Muscle of back (tissue), 11 donors: ENCODE results near the gene TEFM. TPM values are rescaled to one million over a fixed set of nuclear protein-coding genes. Genes with fewer than 3 reads are reported as not detected.
"Not testable (repeated sequence)": the region's sequence is repeated elsewhere in the genome, so short reads cannot be mapped to it uniquely, and the experiment has no call there.

Experiments used
- DNase-seq, 3 donors: peaks; one replicate each; pipeline versions ENCODE4 v3.0.0 to v3.0.0-alpha.2; 2013
- polyA plus RNA-seq, 10 donors: library from polyadenylated mRNA; unstranded; fragments of 120-200 nt; gene quantifications; one replicate each; pipeline ENCODE4 v1.2.1, GENCODE V29; 2013; ENCODE audit not compliant: insufficient read length in 10 of 10

TEFM gene
- polyA plus RNA-seq, 10 donors = 10.6 to 15.0 (median 13.1) TPM

DNA sequence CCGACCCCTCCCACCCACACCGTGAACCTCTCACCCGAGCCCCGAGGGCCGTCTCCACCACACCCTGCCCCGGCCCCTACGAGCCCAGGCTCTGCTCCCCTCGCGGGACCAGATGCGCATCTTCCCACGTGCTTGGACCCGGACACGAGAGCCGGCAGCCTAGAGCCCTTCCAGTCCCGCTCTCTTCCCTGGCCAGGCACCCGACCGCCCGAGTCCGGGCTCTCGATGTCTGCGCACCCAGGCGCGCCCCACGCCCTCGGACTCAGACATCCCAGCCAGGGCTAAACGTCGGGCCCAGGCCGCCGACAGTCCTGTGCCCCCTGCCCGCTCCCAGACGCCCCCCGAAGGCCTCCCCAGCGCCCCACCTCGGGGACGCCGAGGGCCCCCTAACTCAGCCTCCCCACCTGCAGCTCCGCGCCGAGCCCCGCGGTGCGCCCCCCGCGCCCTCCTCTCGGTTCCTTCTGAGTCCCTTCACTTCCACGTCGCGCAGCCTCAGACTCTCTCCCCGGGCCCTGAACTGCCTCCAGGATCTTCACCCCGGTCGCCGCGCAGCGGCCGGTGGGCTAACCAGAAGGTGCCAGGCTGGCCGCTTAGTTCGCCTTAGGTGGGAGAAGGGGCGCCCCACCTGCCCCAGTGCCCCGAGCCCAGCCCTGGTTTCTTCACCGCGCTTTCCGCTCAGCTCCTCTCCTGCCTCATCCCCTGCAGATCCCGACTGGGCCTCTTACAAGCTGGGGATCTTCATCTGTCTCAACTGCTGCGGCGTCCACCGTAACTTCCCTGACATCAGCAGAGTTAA lies 16.4 kb upstream of the TEFM start:
- peak in 1 of 3 donors; percentile 30 for DNase-seq

DNA sequence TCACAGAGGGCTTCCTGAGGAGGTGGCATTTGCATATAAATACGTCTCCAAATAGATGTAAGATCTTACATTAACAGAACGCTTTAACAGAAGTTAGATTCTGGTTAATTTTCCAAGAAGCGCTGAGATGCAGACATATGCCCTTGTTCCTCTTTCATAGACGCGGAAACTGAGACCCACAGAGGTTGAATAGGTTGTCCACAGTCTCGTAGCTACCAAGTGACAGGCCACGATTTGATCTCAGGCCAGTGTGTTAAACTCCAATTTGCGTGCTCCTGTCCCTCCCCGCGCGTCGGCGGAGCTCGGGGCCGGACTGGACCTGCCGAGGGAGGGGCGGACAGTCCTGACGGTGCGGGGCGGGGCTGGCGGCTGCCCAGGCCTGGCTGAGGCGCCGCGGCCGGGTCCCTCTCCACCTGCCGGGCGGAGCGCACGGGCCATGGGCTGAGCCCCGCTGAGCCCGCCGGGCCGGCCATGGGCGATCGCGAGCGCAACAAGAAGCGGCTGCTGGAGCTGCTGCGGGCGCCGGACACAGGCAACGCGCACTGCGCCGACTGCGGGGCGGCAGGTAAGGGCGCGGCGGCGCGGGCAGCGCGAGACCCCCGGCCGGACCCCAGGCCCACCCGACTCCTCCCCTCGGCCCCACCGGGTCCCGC lies 15.6 kb upstream of the TEFM start, which contains the start of gene ADAP2:
Gene ADAP2 (plus strand): TSS at position 402 of the 653 bp plus-strand sequence. CDS start 70 bp downstream, at position 472.
- peak in 2 of 3 donors; percentile 22 to 56 for DNase-seq

DNA sequence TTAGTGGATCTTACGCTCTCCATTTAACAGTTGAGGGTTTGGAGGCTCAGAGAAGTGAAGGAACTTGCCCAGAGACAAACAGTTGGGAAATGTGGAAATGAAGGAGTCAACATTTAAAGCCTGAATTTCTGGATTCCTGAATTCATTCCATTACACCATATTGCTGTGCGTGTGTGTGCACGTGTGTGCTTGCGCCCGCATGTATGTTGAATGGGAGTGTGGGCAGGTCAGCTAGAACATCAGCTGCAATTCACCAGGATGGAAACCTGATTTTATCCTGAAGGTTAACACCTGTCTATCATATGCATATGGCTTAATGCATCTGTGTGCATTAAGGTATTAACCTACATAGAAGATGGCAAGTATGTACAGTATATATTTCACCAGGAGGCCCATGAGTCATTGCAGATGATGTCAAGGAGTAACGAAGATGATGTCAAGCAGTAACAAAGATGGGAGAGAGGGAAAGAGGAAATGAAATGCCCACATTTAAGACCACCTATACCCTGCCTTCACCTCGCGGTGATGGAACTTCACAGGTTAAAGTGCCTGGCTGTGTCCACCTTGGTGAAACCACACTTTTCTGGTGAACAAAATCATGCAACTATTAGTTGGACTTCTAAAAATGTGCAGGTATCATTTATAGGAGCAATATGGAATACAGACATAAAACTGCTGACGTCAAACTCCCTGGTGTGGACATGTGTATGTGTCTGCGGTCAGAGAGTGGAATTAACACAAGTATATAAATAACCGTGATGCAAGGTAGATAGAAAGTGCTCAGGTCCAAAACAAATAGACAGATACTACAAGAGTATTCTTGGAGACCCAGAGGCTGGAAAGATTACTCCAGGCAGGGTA lies 14.9 kb upstream of the TEFM start:
- no peak for DNase-seq

DNA sequence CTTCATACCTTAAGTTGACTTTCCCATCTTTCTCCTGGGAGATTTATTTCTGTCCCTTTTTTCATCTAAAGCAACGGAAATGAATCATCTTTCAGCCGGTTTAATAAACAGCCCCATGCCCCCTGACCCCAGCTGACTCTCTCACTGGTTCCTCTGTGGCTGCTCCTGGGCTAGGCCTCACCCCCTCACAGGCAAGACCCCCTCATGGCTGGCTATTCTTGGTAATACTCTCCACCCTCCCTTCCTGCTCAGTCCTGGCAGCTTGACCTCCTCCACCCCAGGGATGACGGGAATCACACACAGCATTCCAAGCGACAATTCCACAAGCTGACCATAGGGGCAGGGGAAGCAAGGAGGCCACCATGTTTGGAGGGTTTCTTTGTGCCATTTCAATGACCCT lies 14.2 kb upstream of the TEFM start:
- peak in 1 of 3 donors; percentile 26 for DNase-seq

DNA sequence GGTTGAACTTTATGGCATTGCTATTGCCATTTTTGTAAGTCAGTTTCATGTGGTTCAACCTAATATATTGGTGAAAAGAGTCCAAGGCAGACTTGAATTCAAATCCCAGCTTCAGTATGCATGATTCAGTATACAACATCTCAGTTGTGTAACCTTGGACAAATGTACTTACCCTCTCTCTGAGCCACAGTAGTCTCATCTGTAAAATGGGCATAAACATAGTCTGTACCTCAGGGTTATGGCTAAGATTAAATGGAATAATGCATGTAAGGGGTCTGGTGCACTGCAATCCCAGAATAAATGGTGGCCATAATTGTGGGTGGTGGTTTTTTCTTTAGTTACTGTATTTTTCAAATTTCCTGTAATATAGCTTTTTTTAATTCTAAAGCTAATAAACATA lies 11.0 kb upstream of the TEFM start:
- no peak for DNase-seq

DNA sequence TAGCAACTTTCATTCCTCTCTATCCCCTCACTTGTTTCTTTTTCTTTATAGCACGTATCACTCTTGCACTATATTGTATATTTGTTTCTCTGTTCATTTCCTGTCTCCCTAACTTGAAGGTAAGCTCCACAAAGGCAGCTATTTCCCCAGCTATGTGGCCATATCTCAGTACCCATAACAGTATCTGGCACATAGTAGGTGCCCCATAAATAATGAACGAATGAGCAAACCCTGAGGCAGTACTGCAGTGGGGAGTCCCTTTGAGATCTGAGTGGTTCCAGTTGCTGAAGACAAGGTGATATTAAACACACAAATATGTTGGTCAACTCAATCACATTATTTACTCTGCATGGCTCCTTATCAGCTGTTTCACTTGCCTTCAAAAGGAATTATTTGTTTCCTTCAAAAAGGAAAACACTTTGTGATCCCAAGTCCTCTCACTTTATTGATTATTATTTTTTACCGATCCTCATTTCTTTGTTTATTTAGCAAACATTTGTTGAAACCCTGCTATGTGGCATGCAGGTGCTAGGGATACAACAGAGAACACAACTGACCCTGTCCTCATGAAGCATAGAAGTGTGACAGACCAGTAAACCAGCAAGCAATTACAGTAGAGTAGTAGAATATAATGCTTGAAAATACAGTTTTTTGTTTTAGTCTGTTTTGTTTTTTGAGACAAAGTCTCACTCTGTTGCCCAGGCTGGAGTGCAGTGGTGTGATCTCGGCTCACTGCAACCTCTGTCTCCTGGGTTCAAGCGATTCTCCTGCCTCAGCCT lies 10.0 kb upstream of the TEFM start:
- DNase-seq = no peak

DNA sequence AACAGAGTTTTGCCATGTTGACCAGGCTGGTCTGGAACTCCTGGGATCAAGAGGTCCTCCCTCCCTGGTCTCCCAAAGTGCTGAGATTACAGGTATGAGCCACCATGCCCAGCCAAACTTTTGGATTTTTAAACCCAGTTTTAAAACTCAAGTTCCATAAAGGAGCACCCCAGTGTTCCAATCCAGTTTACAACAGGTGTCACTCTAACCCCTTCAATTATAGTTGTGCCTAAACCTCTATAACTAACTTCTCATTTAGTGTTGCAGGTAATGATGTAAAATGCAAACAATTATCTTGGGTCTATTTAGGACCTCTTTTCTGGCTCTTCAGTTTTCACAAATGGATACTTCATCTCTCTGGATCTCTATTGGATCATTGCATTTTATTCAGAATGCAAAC lies 7.9 kb upstream of the TEFM start:
- no peak for DNase-seq

DNA sequence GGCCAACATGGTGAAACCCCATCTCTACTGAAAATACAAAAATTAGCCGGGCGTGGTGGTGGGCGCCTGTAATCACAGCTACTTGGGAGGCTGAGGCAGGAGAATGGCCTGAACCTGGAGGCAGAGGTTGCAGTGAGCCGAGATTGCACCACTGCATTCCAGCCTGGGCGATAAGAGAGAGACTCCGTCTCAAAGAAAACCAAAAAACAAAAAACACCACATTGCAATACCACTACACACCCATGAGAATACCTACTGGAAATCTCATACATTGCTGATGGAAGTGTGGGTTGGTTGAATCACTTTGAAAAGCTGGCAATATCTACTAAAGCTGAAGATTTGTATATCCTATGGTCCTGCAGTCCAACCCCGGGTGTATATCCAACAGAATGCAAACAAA lies 4.1 kb upstream of the TEFM start:
- not testable (repeated sequence) for DNase-seq

DNA sequence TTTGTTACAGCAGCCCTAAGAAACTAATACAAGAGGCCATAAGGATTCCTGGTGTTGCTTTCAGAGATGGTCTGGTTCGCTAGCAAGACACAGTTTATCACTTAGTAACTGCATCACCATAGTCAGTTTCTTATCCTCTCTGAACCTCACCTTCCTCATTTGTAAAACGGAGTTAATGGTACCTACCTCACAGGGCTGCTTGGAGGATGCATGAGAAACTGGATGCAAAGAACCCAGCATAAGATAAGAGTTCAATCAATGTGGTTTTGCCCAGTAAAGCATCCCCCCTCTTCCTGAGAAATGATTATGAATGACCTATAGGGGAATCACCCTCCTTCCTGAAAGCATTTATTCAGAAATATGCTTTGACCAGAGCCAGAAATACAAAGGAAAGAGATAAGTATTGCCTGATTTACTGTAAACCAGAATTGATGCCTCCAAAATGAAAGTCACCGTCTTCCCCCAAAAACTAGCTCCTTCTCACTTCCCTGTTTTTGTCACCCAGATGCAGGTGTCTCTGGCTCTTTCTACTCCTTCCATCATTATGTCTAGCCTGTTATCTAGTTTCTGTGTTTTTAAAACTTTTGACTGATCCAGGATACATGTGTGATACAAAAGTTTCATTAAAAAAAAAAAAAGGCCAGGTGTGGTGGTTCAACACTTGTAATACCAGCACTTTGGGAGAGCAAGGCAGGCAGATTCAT lies 2.8 kb upstream of the TEFM start:
- DNase-seq = no peak

DNA sequence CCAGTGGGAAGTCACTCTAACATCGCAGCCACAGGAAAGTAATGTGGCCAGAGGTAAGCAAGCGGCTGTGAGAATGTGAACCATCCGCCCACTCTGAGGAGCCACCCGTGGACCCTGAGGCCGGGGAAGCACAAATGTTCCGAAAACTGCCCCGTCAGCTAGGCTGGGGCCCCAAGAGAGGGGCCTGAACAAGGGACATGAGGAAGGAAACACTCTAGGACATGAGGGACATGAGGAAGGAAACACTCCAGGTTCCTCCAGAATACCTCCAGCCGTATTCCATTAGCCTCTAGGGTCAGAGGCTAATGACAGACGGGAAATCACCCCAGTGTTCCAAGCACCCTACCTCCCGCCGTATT lies 317 bp downstream of the TEFM start:
- DNase-seq = peak in 2 of 3 donors; percentile 3 to 56

DNA sequence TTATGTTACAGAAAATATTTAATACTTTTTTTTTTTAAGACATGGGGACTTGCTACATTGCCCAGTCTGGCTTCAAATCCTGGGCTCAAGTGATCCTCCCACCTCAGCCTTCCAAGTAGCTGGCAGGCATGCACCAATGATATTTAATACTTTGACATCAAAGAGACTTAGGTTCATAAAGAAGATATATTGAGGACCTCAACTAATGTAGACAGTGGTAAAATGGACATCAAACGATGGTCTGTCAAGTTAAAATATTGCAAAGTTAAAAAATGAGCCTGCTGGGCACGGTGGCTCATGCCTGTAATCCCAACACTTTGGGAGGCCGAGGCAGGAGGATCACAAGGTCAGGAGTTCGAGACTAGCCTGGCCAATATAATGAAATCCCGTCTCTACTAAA lies 8.7 kb downstream of the TEFM start:
- no peak for DNase-seq

DNA sequence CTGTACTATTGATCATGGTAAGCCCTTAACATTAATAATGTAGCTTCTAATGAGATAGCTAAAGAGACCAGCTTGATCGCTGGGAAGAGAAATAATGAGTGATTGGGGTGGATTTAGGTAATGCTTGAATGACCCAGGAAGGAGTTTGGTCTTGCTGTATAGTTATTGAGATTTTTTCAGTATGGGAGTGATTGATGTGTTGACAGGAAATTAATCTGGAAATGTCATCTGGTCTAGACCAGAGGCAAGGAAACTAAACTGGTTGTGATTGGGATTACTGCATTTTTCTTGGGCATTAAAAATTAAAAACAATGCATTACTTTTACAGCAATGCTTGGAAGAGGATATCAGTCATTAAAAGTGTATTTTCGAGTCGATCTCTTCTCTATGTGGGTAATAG lies 11.8 kb downstream of the TEFM start:
- no peak for DNase-seq

DNA sequence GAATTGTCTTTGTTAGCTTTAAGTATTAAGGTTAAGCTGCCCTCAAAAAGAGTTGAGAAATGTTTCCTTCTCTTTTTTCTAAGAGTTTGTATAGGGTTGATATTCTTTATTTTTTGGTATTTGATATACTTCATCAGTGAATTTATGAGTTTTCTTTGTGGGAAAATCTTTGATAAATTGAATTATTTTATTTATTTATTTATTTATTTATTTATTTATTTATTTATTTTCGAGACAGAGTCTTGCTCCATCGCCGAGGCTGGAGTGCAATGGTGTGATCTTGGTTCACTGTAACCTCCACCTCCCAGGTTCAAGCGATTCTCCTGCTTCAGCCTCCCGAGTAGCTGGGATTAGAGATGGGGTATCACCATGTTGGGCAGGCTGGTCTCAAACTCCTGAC lies 19.9 kb downstream of the TEFM start:
- DNase-seq = no peak

DNA sequence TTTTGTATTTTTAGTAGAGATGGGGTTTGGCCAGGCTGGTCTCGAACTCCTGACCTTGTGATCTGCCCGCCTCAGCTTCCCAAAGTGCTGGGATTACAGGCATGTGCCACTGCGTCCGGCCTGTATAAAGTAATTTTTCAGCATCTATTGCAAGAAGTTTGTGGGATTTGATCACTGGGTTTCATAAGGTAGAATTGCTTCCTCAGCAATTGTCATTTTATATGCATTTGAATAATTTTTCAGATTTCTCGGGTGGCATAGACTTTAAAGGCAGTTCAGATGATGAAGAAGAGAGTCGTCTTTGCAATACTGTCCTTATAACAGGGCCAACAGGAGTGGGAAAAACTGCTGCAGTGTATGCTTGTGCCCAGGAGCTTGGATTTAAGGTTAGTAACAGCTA lies 37.0 kb downstream of the TEFM start:
- no peak for DNase-seq

DNA sequence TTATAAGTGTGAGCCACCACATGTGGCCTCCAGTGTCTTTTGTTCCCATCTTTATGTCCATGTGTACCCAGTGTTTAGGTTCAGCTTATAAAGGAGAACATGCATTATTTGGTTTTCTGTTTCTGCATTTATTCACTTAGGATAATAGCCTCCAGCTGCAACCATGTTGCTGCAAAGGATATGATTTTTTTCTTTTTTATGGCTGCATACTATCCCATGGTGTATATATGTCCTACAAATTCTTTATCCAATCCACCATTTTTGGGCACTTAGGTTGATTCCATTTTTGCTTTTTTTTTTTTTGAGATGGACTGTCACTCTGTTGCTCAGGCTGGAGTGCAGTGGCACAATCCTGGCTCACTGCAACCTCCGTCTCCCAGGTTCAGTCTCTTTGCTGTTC lies 41.4 kb downstream of the TEFM start:
- DNase-seq = no peak

DNA sequence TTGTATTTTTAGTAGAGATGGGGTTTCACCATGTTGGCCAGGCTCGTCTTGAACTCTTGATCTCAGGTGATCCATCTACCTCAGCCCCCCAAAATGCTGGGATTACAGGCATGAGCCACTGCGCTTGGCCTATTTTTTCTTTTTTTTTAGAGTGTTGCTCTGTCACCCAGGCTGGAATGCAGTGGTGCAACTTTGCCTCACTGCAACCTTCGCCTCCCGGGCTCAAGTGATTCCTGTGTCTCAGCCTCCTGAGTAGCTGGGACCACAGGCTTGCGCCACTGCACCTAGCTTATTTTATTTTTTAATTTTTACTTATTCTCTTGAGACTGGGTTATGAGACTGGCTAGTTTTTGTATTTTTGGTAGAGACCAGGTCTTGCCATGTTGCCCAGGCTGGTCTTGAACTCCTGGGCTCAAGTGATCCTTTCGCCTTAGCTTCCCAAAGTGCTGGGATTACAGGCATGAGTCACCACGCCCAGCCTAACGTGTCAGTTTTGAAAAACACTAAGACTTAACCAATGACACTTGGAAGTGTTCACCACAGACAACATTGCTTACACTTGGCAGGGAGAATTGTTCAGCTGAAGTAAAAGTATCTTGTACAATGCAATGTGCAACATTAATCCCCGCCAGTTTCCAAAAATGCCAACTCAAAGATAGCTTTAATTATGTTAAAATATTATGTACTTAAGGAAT lies 47.3 kb downstream of the TEFM start:
- no peak for DNase-seq

DNA sequence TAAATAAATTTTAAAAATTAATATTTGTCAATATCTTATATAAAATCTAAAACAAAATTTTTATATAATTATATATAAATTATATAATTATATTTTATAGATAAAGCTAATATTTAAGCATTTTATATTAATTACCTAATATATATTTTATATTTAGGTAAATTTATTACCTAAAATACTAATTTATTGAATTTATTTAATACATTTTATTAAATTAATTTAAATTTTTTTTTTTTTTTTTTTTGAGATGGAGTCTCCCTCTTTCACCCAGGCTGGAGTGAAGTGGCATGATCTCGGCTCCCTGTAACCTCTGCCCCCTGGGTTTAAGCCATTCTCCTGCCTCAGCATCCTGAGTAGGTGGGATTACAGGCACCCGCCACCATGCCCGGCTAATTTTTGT lies 51.9 kb downstream of the TEFM start:
- DNase-seq = no peak
